Measurements from ENCODE around the gene KANSL2. TPM values are rescaled to one million over a fixed set of nuclear protein-coding genes. Genes with fewer than 3 reads are reported as not detected.
A peak's percentile ranks its signal among the peaks of the same experiment; 100 is the strongest.

KANSL2 gene
- total and polyA plus RNA-seq, 9 of the 15 experiments (the other 6 are each of a cell fraction or from before 2014, with no cell fraction given) = 41.1 to 89.8 (median 55.4) TPM

GRCh38 chr12:48716493-48717251 is 34.6 kb upstream of the KANSL2 start, which contains the start of gene CCNT1:
Gene CCNT1, minus strand, starts transcription at chr12:48716707. Its CDS starts 32 bp downstream, at chr12:48716675.
- Histone ChIP-seq H3K9me1 (ENCODE audit: control insufficient read depth, insufficient read depth, low read length) (no peaks in the 10 kb centered on the region), H3K4me3 (peak within 1 kb of the TSS; percentile 94), H2AFZ (ENCODE audit: low read depth, low read length) (peak within 1 kb of the TSS; percentile 78), H4K20me1 (replicated peaks; ENCODE audit: control insufficient read depth, insufficient read depth, low read length) (no peaks in the 10 kb centered on the region; the same call in none of the 2 replicates), H3K79me2 (ENCODE audit: control insufficient read depth, insufficient read depth, low read length) (peaks cover 50% of the 10 kb centered on the region), H3K27me3 (ENCODE audit: control insufficient read depth in 2 of 2, insufficient read depth in 2 of 2, low read length in 2 of 2) (no peaks in the 10 kb centered on the region), H3K36me3 (ENCODE audit: control insufficient read depth, insufficient read depth, low read length) (peaks cover 35% of the 10 kb centered on the region), H3K4me2 (ENCODE audit: insufficient read depth, low read length) (peak within 1 kb of the TSS; percentile 93), H3K4me1 (replicated peaks in 1 of 2; ENCODE audit: control insufficient read depth in 2 of 2, insufficient read depth in 2 of 2, low read length in 2 of 2) (peaks cover 5 to 14% of the 10 kb centered on the region in 2 experiments; a peak in 4 of 5 replicates), H3K9ac (ENCODE audit: insufficient read depth in 1 of 2, low read depth in 2 of 2, low read length in 2 of 2) (peak within 1 kb of the TSS; percentile 98 to 99), H3K9me3 (replicated peaks; ENCODE audit: control insufficient read depth, insufficient read depth, low read depth, low read length) (peaks cover 16% of the 10 kb centered on the region), H3K27ac (ENCODE audit: extremely low read depth, low read depth, low read length) (peak within 1 kb of the TSS; percentile 98)
- intact Hi-C loops (cut with micrococcal nuclease) = loop anchor here (2.0 kb wide), 1 partner anchor 34 kb away; the partner anchor contains the start of gene KANSL2
- in situ Hi-C loops (cut with MboI) = no loop called here
- 1% methylated on average over 61 of the region's 61 CpGs for WGBS (ENCODE audit: insufficient coverage, low coverage, missing lambda C conversion rate)
- FAIRE-seq (peak; percentile 100), DNase-seq (ENCODE audit: extremely low read depth in 1 of 4, low spot score in 3 of 4) (peak; percentile 95 to 100 (median 97)), ATAC-seq (peak; percentile 95)
- no TSS peak for BruUV-seq (replicated peaks)
- CTCF ChIA-PET (ENCODE audit: low intra/inter-chr PET ratio) = no interaction called here
- POLR2A ChIA-PET = interaction anchor here (0.9 to 2.5 kb wide), 7 partner anchors 12 to 34 kb away, joined by 3 to 17 read pairs (median 3); partner anchors contain the start of gene KANSL2
- TF ChIP-seq ZBTB11 (CRISPR knock-in tag; IDR thresholded peaks at IDR 0.05) (peak; percentile 86 to 98 (median 95); a peak in 5 of 6 replicates), NBN (IDR thresholded peaks at IDR 0.05; ENCODE audit: low read depth) (peak; percentile 89; the same call in 1 of the 2 replicates), ZNF212 (CRISPR knock-in tag; IDR thresholded peaks at IDR 0.05) (no peak), POU5F1 (IDR thresholded peaks at IDR 0.05; ENCODE audit: borderline replicate concordance, low read depth, low read length, partially characterized antibody) (peak; percentile 90), ETV1 (tag; conservative IDR thresholded peaks at IDR 0.05; ENCODE audit: low read depth) (peak; percentile 98), ZNF639 (CRISPR knock-in tag; conservative IDR thresholded peaks at IDR 0.05 in 1 of 2, IDR thresholded peaks at IDR 0.05 in 1 of 2) (peak in 1 of 2 experiments; percentile 98; a peak in 2 of 4 replicates), MTA1 (IDR thresholded peaks at IDR 0.05; ENCODE audit: borderline replicate concordance) (peak; percentile 98), ZNF695 (CRISPR knock-in tag; IDR thresholded peaks at IDR 0.05) (no peak), RNF2 (IDR thresholded peaks at IDR 0.05) (peak; percentile 57), ELF1 (tag; IDR thresholded peaks at IDR 0.05) (peak; percentile 97), LCOR (CRISPR knock-in tag; IDR thresholded peaks at IDR 0.05) (peak; percentile 94; the same call in 1 of the 2 replicates), TAF1 (IDR thresholded peaks at IDR 0.05; ENCODE audit: control insufficient read depth, extremely low read depth, insufficient read depth, low read length, severe bottlenecking) (peak; percentile 83), CXXC5 (CRISPR knock-in tag; IDR thresholded peaks at IDR 0.05) (peak; percentile 97)

Data from K562 (cell line).